GM19452 (cell line): ENCODE data around the gene TENT5D.
"Not testable (repeated sequence)": the region's sequence is repeated elsewhere in the genome, so short reads cannot be mapped to it uniquely, and the experiment has no call there.

Experiments
- ATAC-seq: cut with Tn5 transposase; IDR thresholded peaks from one replicate; pipeline ENCODE4 v1.9.1; 2021; ENCODE audit not compliant: unreplicated experiment

Gene TENT5D

DNA sequence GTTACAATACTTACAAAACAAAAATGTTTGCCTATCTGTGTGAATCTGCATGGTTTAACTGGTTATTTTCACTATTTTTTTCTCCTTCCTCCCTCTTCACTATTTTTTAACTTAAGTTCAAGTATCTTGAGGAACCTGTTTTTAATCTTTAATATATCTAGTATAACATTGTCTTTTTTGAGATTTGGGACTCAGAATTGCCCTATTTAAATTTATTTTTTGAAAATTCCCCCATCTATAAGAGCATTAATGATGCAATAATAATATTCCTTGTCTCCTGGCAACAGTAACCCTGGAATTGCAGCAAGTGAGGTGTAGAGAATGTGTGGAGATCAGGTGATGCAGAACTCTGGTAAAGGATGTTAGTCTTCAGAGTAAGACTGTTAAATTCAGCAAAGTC is at the start of gene TENT5D:
TSS of gene TENT5D (plus strand) at position 301 of the 400 bp plus-strand sequence. CDS start 22,093 bp downstream, outside the sequence.
- ATAC-seq, result no peak

DNA sequence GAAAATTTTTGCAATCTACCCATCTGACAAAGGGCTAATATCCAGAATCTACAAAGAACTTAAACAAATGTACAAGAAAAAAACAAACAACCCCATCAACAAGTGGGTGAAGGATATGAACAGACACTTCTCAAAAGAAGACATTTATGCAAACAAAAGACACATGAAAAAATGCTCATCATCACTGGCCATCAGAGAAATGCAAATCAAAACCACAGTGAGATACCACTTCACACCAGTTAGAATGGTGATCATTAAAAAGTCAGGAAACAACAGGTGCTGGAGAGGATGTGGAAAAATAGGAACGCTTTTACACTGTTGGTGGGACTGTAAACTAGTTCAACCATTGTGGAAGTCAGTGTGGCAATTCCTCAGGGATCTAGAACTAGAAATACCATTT is 34.6 kb upstream of the TENT5D start:
- ATAC-seq, result not testable (repeated sequence)

- ATAC-seq, result no peak
Measured at GRCh38 chrX:80388206-80388605, 32.0 kb upstream of the TENT5D start.

GRCh38 chrX:80412042-80412441 is 8.2 kb upstream of the TENT5D start:
- no peak for ATAC-seq

DNA sequence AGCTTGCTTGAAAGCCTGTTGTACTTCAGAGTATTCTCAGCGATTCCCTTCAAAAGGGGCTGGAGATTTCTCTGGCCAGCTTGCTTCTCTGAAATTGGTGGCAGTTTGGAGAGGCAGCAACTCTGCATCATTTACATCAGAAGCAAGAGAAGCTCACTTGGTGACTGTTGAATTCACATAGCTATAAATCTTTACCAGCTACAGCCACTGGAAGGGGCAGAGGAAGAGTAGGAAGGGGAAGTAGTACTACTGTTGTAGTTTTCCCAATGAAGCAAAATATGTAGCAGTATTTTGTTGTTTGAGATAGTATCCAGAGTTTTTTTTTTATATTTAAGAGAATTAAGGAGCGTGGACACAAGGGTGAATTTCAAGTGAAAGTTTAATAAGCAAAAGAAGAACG is 2.8 kb downstream of the TENT5D start:
- ATAC-seq, result no peak

DNA sequence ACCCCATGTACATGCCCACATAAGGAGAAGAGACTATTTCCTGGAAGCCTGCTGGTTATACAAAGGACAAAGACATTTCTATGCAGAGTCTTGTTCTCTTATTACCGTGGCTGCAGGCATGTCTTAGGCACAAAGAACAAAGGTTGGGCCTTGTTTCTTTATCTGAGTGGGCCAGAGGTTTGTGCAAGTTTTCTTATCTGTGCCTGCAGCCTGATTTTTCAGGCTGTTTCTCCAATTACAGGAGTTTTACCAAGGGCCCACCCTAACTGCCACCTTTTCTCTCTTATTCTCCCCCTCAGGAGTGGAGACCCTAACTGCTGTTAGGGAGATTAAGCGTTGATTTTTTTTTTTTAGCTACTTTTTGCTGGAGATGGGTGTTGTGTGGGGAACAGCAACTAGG is 3.5 kb downstream of the TENT5D start:
- ATAC-seq, result no peak

DNA sequence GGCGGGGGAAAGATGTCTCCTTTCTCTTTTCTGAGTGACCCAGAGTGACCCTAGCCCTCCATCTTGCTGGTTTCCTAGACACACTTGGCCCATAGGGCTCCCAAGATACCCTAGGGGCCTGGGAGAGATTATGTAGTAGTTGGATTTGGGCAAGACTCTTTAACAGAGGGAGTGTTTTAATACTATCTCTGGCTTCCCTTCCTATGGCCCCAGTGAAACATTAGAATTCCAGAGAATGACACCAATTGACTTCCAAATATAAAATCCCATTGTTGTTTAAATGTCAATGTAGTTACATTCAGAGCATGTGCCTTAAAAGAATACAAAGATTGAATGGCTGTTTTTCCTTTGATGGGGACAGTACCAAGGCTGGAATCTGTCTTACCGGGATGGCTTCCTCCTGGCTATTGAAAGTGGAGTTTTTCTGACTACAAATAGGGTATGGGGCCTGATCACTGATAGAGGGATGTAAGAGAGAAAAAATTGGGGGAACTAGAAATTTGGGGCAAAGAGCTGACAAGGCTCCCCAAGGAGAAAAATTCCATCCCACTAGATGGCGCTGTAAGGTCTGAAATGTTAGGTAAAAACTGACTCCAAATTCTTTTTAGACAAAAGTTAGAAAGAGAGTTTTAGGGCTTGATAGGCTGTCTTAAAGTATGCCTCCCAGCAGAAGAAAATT is 10.7 kb downstream of the TENT5D start:
- no peak for ATAC-seq

DNA sequence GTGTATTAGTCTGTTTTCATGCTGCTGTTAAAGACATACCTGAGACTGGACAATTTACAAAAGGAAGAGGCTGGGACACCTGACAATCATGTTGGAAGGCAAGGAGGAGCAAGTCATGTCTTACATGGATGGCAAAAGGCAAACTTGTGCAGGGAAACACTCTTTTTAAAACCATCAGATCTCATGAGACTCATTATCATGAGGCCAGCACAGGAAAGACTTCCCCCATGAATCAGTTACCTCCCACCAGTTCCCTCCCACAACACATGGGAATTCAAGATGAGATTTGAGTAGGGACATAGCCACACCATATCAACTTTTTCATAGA is 11.2 kb downstream of the TENT5D start:
- ATAC-seq, result no peak

DNA sequence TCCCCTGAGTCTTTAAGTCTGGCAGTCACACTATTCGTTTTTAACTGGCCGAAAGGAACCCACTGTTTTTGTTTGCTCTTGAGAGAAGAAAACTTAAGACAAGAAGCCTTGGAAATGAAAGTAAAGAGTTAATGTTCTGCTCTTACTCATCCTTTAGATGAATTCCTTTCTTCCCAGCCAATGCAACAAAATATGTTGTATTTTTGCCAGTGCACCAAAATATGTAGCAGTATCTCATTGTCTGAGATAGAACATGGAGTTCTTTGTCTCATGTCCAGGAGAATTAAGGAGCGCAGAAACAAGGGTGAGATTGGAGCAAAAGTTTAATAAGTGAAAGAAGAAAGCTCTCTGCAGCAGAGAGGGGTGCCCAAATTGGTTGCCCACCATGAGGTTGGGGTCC is 12.2 kb downstream of the TENT5D start:
- ATAC-seq, result no peak

DNA sequence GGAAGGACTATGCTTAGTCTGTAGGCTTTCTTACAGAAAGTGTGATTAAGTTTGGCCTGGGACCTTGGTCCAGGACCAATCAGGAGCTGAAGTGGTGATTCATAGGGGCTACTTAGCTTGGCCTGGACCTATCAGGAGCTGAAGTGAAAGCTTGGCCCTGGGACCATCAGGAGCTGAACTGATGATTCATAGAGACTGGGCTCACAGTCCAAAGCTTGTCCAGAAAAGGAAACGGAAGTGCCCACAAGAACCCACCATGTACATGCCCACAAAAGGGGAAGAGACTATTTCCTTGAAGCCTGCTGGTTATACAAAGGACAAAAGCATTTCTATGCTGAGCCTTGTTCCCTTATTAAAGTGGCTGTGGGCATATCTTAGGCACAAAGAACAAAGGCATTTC is 12.6 kb downstream of the TENT5D start:
- ATAC-seq, result no peak

- not testable (repeated sequence) for ATAC-seq
Measured at GRCh38 chrX:80468166-80468565, 47.9 kb downstream of the TENT5D start.

- no peak for ATAC-seq
Measured at GRCh38 chrX:80471582-80471981, 51.3 kb downstream of the TENT5D start.

DNA sequence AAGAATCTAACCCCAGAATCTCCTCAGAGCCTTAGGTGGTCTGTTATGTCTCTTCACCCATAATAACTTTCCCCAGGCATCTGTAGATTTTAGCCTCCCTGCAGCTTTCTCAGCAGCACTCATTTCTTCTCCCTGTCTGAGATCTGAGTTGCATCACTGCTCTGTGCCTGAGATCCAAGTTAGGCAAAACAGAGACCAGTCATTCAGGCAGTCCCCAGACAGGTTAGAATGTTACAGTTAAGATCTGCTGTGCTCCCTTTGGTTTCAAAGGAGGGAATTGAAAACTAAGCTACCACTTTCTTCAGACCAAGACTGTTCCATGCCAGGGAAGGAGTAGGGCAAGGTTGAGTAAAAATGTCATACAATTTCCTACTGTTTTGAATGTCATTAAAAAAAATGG is 65.3 kb downstream of the TENT5D start:
- ATAC-seq, result no peak

DNA sequence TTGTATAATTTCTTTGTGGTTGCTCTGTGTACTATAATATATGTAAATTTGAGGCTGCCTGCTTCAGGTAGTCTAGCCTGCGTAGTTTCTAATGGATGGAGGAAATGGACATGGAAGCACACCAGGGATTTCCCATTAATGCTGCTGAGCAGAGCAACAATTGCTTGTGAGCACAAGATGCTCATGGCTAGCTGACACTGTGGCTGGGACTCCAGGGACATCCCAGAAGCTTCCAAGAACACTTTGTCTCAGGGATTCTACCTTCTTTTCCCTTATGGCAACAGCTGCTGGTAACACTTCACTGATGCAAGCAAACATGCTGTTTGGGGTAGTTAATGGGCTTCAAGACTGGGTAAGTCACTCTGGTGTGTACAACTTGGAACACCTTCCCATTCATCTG is 66.1 kb downstream of the TENT5D start:
- ATAC-seq, result no peak

- no peak for ATAC-seq
Measured at GRCh38 chrX:80489166-80489565, 68.9 kb downstream of the TENT5D start.
